Measurements from ENCODE around the gene RNF114.

Gene RNF114

DNA sequence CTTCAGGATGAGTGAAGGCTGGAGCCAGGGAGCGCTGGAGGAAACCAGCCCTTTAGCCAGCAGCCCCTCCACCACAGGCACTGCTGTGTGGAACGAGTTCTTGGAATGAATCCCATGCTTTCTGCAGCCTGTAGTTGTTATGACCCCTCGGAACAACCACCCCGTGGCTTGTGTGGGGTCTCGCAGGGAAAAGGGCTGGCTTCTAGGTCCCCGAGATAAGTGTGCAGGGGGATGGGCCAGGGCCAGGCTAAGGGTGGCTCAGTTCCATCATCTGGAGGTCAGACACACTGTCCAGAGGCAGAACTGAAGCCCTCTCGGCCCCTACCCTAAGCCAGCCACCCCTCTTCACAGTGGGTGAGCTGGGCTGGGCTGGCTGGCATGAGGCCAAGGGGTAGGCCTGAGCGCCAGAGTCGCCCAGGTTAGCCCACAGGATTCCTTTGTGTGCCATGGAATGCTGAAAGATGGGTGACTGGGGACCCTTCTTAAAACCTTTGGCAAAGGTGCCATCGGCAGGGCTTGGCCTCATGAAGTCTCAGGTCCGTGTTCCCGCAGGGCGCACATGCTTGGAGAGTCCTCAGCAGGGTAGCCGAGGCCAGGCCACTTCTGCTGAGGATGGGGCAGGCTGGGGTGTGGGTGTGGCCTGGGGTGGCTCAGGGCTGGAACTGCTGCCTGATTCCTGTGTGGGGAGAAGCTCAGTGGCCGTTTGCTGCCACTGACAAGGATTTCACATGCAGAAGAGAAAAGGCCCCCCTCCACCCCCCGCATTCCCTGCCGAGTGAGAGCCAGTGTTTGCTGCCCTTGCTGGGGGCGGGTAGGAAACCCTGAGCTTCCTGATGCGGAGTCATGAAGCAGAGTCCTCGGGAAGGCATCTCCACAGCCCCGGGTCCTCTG lies 45.5 kb upstream of the RNF114 start:
- Histone ChIP-seq H3K36me3 (replicated peaks; ENCODE audit: low read depth, low read length) (peaks cover 22% of the 10 kb centered on the region), H4K20me1 (ENCODE audit: insufficient read depth, low read length) (no peaks in the 10 kb centered on the region), H3K4me2 (ENCODE audit: low read length) (no peak overlapping the region), H3K9me3 (ENCODE audit: insufficient read depth, low read length) (no peaks in the 10 kb centered on the region), H3K4me1 (ENCODE audit: low read length) (peaks cover 48% of the 10 kb centered on the region), H3K4me3 (ENCODE audit: low read length) (no peak overlapping the region), H3K9ac (ENCODE audit: low read length) (no peak overlapping the region), H3K27me3 (ENCODE audit: low read depth, low read length) (no peaks in the 10 kb centered on the region), H3K27ac (ENCODE audit: low read length) (no peak overlapping the region), H2AFZ (ENCODE audit: low read depth, low read length) (no peak overlapping the region), H3K79me2 (ENCODE audit: low read length) (peaks cover 18% of the 10 kb centered on the region; the same call in 1 of the 2 replicates)
- TF ChIP-seq, protein P1, sequence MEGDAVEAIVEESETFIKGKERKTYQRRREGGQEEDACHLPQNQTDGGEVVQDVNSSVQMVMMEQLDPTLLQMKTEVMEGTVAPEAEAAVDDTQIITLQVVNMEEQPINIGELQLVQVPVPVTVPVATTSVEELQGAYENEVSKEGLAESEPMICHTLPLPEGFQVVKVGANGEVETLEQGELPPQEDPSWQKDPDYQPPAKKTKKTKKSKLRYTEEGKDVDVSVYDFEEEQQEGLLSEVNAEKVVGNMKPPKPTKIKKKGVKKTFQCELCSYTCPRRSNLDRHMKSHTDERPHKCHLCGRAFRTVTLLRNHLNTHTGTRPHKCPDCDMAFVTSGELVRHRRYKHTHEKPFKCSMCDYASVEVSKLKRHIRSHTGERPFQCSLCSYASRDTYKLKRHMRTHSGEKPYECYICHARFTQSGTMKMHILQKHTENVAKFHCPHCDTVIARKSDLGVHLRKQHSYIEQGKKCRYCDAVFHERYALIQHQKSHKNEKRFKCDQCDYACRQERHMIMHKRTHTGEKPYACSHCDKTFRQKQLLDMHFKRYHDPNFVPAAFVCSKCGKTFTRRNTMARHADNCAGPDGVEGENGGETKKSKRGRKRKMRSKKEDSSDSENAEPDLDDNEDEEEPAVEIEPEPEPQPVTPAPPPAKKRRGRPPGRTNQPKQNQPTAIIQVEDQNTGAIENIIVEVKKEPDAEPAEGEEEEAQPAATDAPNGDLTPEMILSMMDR (IDR thresholded peaks at IDR 0.05; ENCODE audit: low read depth, low read length) = no peak
- no peak for TF ChIP-seq EZH2phosphoT487 (IDR thresholded peaks at IDR 0.05; ENCODE audit: low read depth)

DNA sequence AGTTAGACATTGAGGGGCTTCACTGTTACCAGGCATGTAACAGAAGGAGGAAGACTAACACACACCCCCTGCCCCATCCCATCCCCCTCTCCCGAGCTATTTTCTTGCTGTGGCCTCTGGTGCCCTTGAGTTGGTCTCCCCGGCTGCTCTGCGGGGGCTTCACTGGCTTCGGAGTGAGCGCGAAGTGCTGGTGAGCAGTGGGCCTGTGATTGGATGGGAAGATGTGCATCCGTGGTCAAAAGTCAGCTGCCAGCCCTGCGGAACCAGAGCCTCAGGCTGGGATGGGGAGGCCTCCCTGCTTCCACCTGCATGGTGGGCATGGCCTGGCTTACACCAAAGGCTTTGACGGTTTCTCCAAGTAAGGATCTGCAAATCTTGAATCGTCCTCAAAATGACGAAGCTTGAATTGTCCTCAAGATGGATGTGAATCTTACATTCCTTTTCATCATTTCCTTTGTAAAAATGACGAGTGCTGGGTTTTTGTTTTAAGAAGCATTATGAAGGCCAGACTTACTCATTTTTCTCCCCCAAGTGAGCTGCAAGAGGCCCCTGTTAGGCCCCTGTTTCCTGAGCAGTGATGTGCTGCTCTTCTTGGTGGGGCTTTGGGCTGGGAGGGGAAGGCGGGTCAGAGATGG lies 44.6 kb upstream of the RNF114 start:
- H3K36me3 ChIP-seq (replicated peaks; ENCODE audit: low read depth, low read length) = peaks cover 22% of the 10 kb centered on the region
- peaks cover 19% of the 10 kb centered on the region; the same call in 1 of the 2 replicates for H3K79me2 ChIP-seq (ENCODE audit: low read length)
- H3K4me2 ChIP-seq (ENCODE audit: low read length) = no peak overlapping the region
- H3K27me3 ChIP-seq (ENCODE audit: low read depth, low read length) = no peaks in the 10 kb centered on the region
- peaks cover 50% of the 10 kb centered on the region for H3K4me1 ChIP-seq (ENCODE audit: low read length)
- H3K4me3 ChIP-seq (ENCODE audit: low read length) = no peak overlapping the region
- H4K20me1 ChIP-seq (ENCODE audit: insufficient read depth, low read length) = no peaks in the 10 kb centered on the region
- H3K9ac ChIP-seq (ENCODE audit: low read length) = no peak overlapping the region
- no peaks in the 10 kb centered on the region for H3K9me3 ChIP-seq (ENCODE audit: insufficient read depth, low read length)
- TF ChIP-seq, protein P1 (IDR thresholded peaks at IDR 0.05; ENCODE audit: low read depth, low read length) = no peak
- no peak for TF ChIP-seq EZH2phosphoT487 (IDR thresholded peaks at IDR 0.05; ENCODE audit: low read depth)
- no peak overlapping the region for H3K27ac ChIP-seq (ENCODE audit: low read length)
- H2AFZ ChIP-seq (ENCODE audit: low read depth, low read length) = no peak overlapping the region

DNA sequence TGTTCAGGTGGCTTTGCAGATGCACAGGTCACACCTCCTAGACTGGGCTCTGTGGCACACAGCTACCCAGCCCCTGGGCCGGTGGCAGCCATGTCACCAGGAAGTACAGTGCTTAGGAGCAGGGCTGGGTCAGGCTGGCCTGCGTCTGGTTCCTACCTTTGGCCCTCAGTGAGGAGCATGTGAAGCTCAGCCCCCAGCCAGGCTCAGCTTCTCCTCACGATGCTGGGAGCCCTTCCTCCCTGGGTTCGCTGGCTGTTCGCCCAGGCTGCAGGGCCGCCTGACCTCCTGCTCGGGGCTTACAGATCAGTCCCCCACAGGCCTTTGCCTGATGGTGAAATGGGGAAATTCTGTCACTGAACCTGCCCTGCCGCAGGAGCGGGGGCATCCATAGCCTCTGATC lies 43.9 kb upstream of the RNF114 start:
- Histone ChIP-seq H3K79me2 (ENCODE audit: low read length) (peaks cover 20% of the 10 kb centered on the region; the same call in 1 of the 2 replicates), H3K9ac (ENCODE audit: low read length) (peak overlapping the region; percentile 75; the same call in 1 of the 2 replicates), H3K4me1 (ENCODE audit: low read length) (peaks cover 50% of the 10 kb centered on the region), H4K20me1 (ENCODE audit: insufficient read depth, low read length) (no peaks in the 10 kb centered on the region), H3K9me3 (ENCODE audit: insufficient read depth, low read length) (no peaks in the 10 kb centered on the region), H3K27ac (ENCODE audit: low read length) (peak overlapping the region; percentile 89), H2AFZ (ENCODE audit: low read depth, low read length) (no peak overlapping the region), H3K27me3 (ENCODE audit: low read depth, low read length) (no peaks in the 10 kb centered on the region), H3K4me3 (ENCODE audit: low read length) (peak overlapping the region; percentile 71), H3K4me2 (ENCODE audit: low read length) (peak overlapping the region; percentile 95), H3K36me3 (replicated peaks; ENCODE audit: low read depth, low read length) (peaks cover 18% of the 10 kb centered on the region)
- TF ChIP-seq, protein P1 (IDR thresholded peaks at IDR 0.05; ENCODE audit: low read depth, low read length) = no peak
- TF ChIP-seq EZH2phosphoT487 (IDR thresholded peaks at IDR 0.05; ENCODE audit: low read depth) = no peak

DNA sequence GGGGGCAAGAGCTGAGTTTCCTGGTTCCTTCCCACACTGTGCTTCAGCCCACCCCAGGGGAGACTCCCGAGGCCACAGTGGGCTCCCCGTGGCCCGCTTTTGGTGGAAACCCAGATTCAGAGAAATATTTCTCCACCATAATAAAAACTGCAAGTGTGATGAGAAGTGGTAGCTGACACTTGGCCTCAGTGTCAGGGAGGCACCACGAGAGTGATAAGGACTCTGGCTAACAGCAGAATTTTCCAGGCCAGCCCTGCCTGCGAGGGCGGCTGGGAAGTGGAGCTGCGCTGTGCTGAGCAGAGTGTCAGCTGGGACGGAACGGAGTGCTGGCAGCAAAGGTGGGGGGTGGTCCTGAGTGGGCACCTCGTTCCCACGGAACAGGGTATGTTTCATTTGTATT lies 43.4 kb upstream of the RNF114 start:
- Histone ChIP-seq H3K79me2 (ENCODE audit: low read length) (peaks cover 20% of the 10 kb centered on the region; the same call in 1 of the 2 replicates), H2AFZ (ENCODE audit: low read depth, low read length) (no peak overlapping the region), H3K4me2 (ENCODE audit: low read length) (peak overlapping the region; percentile 95), H3K4me3 (ENCODE audit: low read length) (peak overlapping the region; percentile 71), H3K4me1 (ENCODE audit: low read length) (peaks cover 50% of the 10 kb centered on the region), H3K9me3 (ENCODE audit: insufficient read depth, low read length) (no peaks in the 10 kb centered on the region), H3K27ac (ENCODE audit: low read length) (peak overlapping the region; percentile 89), H3K27me3 (ENCODE audit: low read depth, low read length) (no peaks in the 10 kb centered on the region), H4K20me1 (ENCODE audit: insufficient read depth, low read length) (no peaks in the 10 kb centered on the region), H3K36me3 (replicated peaks; ENCODE audit: low read depth, low read length) (peaks cover 18% of the 10 kb centered on the region), H3K9ac (ENCODE audit: low read length) (peak overlapping the region; percentile 75)
- no peak for TF ChIP-seq EZH2phosphoT487 (IDR thresholded peaks at IDR 0.05; ENCODE audit: low read depth)
- TF ChIP-seq, protein P1 (IDR thresholded peaks at IDR 0.05; ENCODE audit: low read depth, low read length) = no peak
